Endothelial cell (in vitro differentiated cells): ENCODE data around the gene DESI1. TPM values are rescaled to one million over a fixed set of nuclear protein-coding genes. Genes with fewer than 3 reads are reported as not detected.

Experiments used
- DNase-seq: peaks from one replicate; pipeline ENCODE4 v3.0.0; 2021; ENCODE audit warnings: low spot score
- H3K27ac Mint-ChIP-seq: one replicate; pipeline ENCODE4 v1.8.0; 2021; ENCODE audit warnings: mixed read lengths, inconsistent platforms; ENCODE audit not compliant: unreplicated experiment
- H3K27me3 Mint-ChIP-seq: one replicate; pipeline ENCODE4 v1.8.0; 2021; ENCODE audit warnings: mild to moderate bottlenecking, moderate library complexity, mixed read lengths, inconsistent platforms; ENCODE audit not compliant: unreplicated experiment
- H3K36me3 Mint-ChIP-seq: one replicate; pipeline ENCODE4 v1.8.0; 2021; ENCODE audit warnings: mild to moderate bottlenecking, low read depth, mixed read lengths, inconsistent platforms; ENCODE audit not compliant: unreplicated experiment
- H3K4me1 Mint-ChIP-seq: one replicate; pipeline ENCODE4 v1.8.0; 2021; ENCODE audit warnings: mild to moderate bottlenecking, mixed read lengths, inconsistent platforms; ENCODE audit not compliant: unreplicated experiment
- H3K4me3 Mint-ChIP-seq: one replicate; pipeline ENCODE4 v1.8.0; 2021; ENCODE audit warnings: mild to moderate bottlenecking, mixed read lengths, inconsistent platforms; ENCODE audit not compliant: unreplicated experiment
- H3K9me3 Mint-ChIP-seq: one replicate; pipeline ENCODE4 v1.8.0; 2021; ENCODE audit warnings: mixed read lengths, inconsistent platforms; ENCODE audit not compliant: unreplicated experiment
- CTCF ChIP-seq: fragments of 200-600 bp; sonication (generic); IDR thresholded peaks from one replicate; pipeline ENCODE4 v1.5.0; 2021; ENCODE audit warnings: antibody characterized with exemption; ENCODE audit not compliant: unreplicated experiment
- total RNA-seq: library from RNA; stranded (reverse); fragmentation: NEBNext Ultra II Directional; extraction: Animal tissue kit (Norgen Biotek cat#: 25700); gene quantifications from one replicate; pipeline ENCODE4 v1.2.1, GENCODE V29; 2021; ENCODE audit not compliant: unreplicated experiment

Gene DESI1
- total RNA-seq, 1 donor from 2014 or later = 23.2 TPM

GRCh38 chr22:41579997-41580355 lies 40.9 kb downstream of the DESI1 start:
- TF ChIP-seq CTCF = no peak
- no peak for DNase-seq
- peaks cover 2% of the 10 kb centered on the region for H3K27me3 Mint-ChIP-seq
- H3K36me3 Mint-ChIP-seq = no peaks in the 10 kb centered on the region
- H3K4me3 Mint-ChIP-seq = no peak overlapping the region
- no peak overlapping the region for H3K27ac Mint-ChIP-seq
- peaks cover 3% of the 10 kb centered on the region for H3K4me1 Mint-ChIP-seq
- H3K9me3 Mint-ChIP-seq = no peaks in the 10 kb centered on the region

- peaks cover 3% of the 10 kb centered on the region for H3K4me1 Mint-ChIP-seq
- no peak overlapping the region for H3K27ac Mint-ChIP-seq
- H3K36me3 Mint-ChIP-seq = no peaks in the 10 kb centered on the region
- H3K4me3 Mint-ChIP-seq = peak overlapping the region; percentile 21
- H3K27me3 Mint-ChIP-seq = peaks cover 1% of the 10 kb centered on the region
- no peaks in the 10 kb centered on the region for H3K9me3 Mint-ChIP-seq
- DNase-seq = no peak
- TF ChIP-seq CTCF = no peak
These were observed 41.4 kb downstream of the DESI1 start for GRCh38 chr22:41579297-41579996.

- Mint-ChIP-seq H3K9me3 (no peaks in the 10 kb centered on the region), H3K4me3 (peak overlapping the region; percentile 21), H3K4me1 (peaks cover 3% of the 10 kb centered on the region), H3K36me3 (no peaks in the 10 kb centered on the region), H3K27ac (no peak overlapping the region), H3K27me3 (no peaks in the 10 kb centered on the region)
- TF ChIP-seq CTCF = no peak
- DNase-seq = no peak
These were observed 42.0 kb downstream of the DESI1 start for GRCh38 chr22:41578818-41579217.

GRCh38 chr22:41578114-41578513 lies 42.7 kb downstream of the DESI1 start:
- no peaks in the 10 kb centered on the region for H3K27me3 Mint-ChIP-seq
- H3K4me1 Mint-ChIP-seq = peaks cover 3% of the 10 kb centered on the region
- H3K4me3 Mint-ChIP-seq = no peak overlapping the region
- H3K9me3 Mint-ChIP-seq = no peaks in the 10 kb centered on the region
- H3K36me3 Mint-ChIP-seq = no peaks in the 10 kb centered on the region
- H3K27ac Mint-ChIP-seq = no peak overlapping the region
- DNase-seq = no peak
- TF ChIP-seq CTCF = no peak

- H3K9me3 Mint-ChIP-seq = no peaks in the 10 kb centered on the region
- no peaks in the 10 kb centered on the region for H3K36me3 Mint-ChIP-seq
- TF ChIP-seq CTCF = no peak
- peak; percentile 74 for DNase-seq
- H3K27ac Mint-ChIP-seq = no peak overlapping the region
- peak overlapping the region; percentile 51 for H3K4me3 Mint-ChIP-seq
- H3K4me1 Mint-ChIP-seq = no peaks in the 10 kb centered on the region
- H3K27me3 Mint-ChIP-seq = no peaks in the 10 kb centered on the region
These were observed 44.0 kb downstream of the DESI1 start for GRCh38 chr22:41576877-41577276.
